AG10803 (cell line): Measurements from ENCODE around the gene ACO1.

Experiments used
- DNase-seq: peaks from one replicate; pipeline ENCODE4 v3.0.0; 2010; ENCODE audit warnings: low read depth
- H3K4me3 ChIP-seq: 2 replicates; pipeline ENCODE4 v1.5.1; 2011; ENCODE audit warnings: mild to moderate bottlenecking, low read length, control low read depth
- TF ChIP-seq, protein P1 (sequence below): conservative IDR thresholded peaks from 2 replicates; pipeline ENCODE4 v1.5.1; 2011; ENCODE audit warnings: mild to moderate bottlenecking, low read length, control low read depth, inconsistent platforms

The ACO1 gene

GRCh38 chr9:32486839-32487562 lies 102.6 kb downstream of the ACO1 start:
- peak; percentile 9 for DNase-seq
- no peak overlapping the region for H3K4me3 ChIP-seq
- TF ChIP-seq, protein P1, sequence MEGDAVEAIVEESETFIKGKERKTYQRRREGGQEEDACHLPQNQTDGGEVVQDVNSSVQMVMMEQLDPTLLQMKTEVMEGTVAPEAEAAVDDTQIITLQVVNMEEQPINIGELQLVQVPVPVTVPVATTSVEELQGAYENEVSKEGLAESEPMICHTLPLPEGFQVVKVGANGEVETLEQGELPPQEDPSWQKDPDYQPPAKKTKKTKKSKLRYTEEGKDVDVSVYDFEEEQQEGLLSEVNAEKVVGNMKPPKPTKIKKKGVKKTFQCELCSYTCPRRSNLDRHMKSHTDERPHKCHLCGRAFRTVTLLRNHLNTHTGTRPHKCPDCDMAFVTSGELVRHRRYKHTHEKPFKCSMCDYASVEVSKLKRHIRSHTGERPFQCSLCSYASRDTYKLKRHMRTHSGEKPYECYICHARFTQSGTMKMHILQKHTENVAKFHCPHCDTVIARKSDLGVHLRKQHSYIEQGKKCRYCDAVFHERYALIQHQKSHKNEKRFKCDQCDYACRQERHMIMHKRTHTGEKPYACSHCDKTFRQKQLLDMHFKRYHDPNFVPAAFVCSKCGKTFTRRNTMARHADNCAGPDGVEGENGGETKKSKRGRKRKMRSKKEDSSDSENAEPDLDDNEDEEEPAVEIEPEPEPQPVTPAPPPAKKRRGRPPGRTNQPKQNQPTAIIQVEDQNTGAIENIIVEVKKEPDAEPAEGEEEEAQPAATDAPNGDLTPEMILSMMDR, result no peak

- H3K4me3 ChIP-seq, result no peak overlapping the region
- TF ChIP-seq, protein P1, result no peak
- DNase-seq, result peak; percentile 5
Observed at GRCh38 chr9:32487981-32488380, 103.5 kb downstream of the ACO1 start.

GRCh38 chr9:32490601-32491000 lies 106.2 kb downstream of the ACO1 start:
- H3K4me3 ChIP-seq, result no peak overlapping the region
- TF ChIP-seq, protein P1, result no peak
- DNase-seq, result no peak

DNA sequence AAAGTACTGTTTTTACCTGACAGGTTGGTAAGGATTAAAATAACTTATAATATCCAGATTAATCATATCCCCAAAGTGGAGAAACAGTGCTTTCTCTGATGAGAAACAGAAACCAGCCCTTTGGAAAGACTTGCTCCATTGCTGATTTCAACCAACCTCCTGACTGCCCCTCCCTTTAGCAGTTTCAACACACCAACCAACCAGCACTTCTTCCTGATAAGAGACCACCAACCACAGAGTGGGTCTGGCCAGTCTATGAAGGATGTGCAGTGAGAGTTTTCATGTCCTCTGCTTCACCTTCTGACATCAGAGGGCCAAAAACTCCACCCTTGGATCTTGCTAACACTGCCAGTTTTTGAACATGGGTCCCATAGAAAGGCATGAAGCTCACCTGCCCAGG lies 113.5 kb downstream of the ACO1 start:
- TF ChIP-seq, protein P1, result no peak
- DNase-seq, result no peak
- H3K4me3 ChIP-seq, result no peak overlapping the region

DNA sequence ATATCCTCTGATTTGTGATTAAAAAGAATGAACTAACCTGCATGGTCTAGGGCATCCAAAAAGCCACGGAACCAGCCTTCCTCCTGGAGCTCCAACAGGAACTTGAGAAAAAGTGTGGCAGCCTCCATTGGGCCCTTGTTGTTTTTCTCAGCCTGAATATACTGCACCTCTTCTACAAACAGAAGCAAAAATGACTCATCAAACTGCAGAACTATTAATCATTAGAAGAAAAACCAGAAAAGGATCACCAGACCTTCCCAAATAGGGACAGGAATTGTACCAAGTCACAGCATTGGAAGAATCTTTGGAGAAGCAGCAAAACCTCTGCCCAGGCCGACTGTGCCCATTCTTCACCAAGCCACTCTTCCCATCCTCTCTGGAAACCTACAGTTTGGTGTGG lies 116.3 kb downstream of the ACO1 start:
- DNase-seq, result no peak
- TF ChIP-seq, protein P1, result no peak
- no peak overlapping the region for H3K4me3 ChIP-seq

GRCh38 chr9:32501868-32502267 lies 117.4 kb downstream of the ACO1 start:
- no peak overlapping the region for H3K4me3 ChIP-seq
- no peak for DNase-seq
- TF ChIP-seq, protein P1, result no peak

DNA sequence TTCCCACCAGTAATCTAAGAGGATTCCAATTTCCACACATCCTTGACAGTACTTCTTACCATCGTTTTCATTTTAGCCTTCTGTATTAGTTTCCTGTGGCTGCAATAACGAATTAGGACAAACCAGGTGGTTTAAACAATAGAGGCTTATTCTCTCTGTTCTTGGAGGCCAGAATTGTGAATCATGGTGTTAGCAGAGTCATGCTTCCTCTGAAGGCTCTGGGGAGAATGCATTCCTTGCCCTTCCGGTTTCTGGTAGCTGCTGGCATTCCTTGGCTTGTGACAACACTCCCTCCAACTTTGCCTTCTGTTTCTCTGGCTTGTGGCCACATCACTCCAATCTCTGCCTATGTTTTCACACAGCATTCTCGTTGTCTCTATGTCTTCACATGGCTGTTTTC lies 118.0 kb downstream of the ACO1 start:
- DNase-seq, result peak; percentile 53
- TF ChIP-seq, protein P1, result no peak

More for the DNA sequence above, 118.0 kb downstream of the ACO1 start:
- no peak overlapping the region for H3K4me3 ChIP-seq
